Measurements from ENCODE around the gene ANP32E. TPM values are rescaled to one million over a fixed set of nuclear protein-coding genes. Genes with fewer than 3 reads are reported as not detected.

ANP32E gene
- total and polyA plus RNA-seq, 2 of the 13 experiments (the other 11 are each of a cell fraction or from before 2014, with no cell fraction given), result 10.3 to 53.0 TPM

DNA sequence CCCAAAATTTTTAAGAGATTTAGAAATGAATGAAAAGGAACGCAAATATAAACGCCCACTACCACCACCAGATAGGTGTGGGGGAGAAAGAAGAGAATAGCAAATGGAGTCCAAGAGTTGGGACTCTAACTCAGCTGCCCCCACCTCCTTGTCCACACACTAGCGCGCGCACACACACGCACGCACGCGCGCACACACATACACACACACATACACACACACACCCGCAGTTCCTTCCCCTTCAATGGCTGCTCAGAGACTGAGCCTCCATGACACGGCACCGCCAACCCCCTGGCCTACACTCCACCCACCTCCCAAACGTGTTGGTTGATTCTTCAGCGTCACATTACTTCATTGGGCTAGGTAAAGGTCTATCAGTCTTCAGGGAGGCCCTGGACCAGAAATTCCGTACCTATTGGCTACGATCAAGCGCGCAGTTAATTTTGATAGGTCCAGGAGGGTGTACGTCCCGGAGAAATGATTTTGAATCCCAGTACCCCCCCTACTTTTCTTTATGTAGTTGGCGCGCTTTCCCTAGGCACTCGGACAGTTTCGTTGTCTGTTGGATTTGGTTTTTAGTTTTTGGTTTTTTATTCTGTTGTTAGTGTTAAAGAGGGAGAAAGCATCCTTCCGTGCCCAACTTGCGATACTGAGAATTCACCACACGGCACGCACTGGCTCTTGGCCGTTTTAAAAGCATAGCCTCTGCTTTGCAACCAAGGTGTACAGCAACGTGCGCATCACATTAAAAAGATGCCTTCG, at the start of gene ANP32E (continued):
- TF ChIP-seq, protein P1, sequence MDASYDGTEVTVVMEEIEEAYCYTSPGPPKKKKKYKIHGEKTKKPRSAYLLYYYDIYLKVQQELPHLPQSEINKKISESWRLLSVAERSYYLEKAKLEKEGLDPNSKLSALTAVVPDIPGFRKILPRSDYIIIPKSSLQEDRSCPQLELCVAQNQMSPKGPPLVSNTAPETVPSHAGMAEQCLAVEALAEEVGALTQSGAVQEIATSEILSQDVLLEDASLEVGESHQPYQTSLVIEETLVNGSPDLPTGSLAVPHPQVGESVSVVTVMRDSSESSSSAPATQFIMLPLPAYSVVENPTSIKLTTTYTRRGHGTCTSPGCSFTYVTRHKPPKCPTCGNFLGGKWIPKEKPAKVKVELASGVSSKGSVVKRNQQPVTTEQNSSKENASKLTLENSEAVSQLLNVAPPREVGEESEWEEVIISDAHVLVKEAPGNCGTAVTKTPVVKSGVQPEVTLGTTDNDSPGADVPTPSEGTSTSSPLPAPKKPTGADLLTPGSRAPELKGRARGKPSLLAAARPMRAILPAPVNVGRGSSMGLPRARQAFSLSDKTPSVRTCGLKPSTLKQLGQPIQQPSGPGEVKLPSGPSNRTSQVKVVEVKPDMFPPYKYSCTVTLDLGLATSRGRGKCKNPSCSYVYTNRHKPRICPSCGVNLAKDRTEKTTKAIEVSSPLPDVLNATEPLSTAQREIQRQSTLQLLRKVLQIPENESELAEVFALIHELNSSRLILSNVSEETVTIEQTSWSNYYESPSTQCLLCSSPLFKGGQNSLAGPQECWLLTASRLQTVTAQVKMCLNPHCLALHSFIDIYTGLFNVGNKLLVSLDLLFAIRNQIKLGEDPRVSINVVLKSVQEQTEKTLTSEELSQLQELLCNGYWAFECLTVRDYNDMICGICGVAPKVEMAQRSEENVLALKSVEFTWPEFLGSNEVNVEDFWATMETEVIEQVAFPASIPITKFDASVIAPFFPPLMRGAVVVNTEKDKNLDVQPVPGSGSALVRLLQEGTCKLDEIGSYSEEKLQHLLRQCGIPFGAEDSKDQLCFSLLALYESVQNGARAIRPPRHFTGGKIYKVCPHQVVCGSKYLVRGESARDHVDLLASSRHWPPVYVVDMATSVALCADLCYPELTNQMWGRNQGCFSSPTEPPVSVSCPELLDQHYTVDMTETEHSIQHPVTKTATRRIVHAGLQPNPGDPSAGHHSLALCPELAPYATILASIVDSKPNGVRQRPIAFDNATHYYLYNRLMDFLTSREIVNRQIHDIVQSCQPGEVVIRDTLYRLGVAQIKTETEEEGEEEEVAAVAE (CRISPR knock-in tag; IDR thresholded peaks at IDR 0.05; ENCODE audit: borderline replicate concordance), result peak; percentile 64; the same call in 1 of the 2 replicates
- peak; percentile 38; the same call in 1 of the 2 replicates for TF ChIP-seq ZMYM2 (CRISPR knock-in tag; IDR thresholded peaks at IDR 0.05)
- TF ChIP-seq, protein P2, sequence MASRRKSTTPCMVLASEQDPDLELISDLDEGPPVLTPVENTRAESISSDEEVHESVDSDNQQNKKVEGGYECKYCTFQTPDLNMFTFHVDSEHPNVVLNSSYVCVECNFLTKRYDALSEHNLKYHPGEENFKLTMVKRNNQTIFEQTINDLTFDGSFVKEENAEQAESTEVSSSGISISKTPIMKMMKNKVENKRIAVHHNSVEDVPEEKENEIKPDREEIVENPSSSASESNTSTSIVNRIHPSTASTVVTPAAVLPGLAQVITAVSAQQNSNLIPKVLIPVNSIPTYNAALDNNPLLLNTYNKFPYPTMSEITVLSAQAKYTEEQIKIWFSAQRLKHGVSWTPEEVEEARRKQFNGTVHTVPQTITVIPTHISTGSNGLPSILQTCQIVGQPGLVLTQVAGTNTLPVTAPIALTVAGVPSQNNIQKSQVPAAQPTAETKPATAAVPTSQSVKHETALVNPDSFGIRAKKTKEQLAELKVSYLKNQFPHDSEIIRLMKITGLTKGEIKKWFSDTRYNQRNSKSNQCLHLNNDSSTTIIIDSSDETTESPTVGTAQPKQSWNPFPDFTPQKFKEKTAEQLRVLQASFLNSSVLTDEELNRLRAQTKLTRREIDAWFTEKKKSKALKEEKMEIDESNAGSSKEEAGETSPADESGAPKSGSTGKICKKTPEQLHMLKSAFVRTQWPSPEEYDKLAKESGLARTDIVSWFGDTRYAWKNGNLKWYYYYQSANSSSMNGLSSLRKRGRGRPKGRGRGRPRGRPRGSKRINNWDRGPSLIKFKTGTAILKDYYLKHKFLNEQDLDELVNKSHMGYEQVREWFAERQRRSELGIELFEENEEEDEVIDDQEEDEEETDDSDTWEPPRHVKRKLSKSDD (CRISPR knock-in tag; IDR thresholded peaks at IDR 0.05; ENCODE audit: low read depth), result peak; percentile 92
- TF ChIP-seq NFRKB (IDR thresholded peaks at IDR 0.05), result peak; percentile 82; the same call in 1 of the 2 replicates
- peak; percentile 96 for TF ChIP-seq POLR2AphosphoS5 (IDR thresholded peaks at IDR 0.05; ENCODE audit: low read depth, low read length)
- peak; percentile 83; the same call in 1 of the 2 replicates for TF ChIP-seq KAT7 (CRISPR knock-in tag; IDR thresholded peaks at IDR 0.05; ENCODE audit: borderline replicate concordance)
- no peak for TF ChIP-seq SATB2 (CRISPR knock-in tag; IDR thresholded peaks at IDR 0.05)
- TF ChIP-seq ZNF296 (CRISPR knock-in tag; conservative IDR thresholded peaks at IDR 0.05), result no peak
- no peak for TF ChIP-seq MAFF (IDR thresholded peaks at IDR 0.05; ENCODE audit: low read depth, low read length)
- peak; percentile 86 for TF ChIP-seq ZNF510 (CRISPR knock-in tag; IDR thresholded peaks at IDR 0.05; ENCODE audit: low read depth)
- TF ChIP-seq MTA1 (CRISPR knock-in tag; IDR thresholded peaks at IDR 0.05; ENCODE audit: borderline replicate concordance), result 0 out of 2 replicates have a peak, but pooled peaks have one; percentile 21
- TF ChIP-seq, protein P3, sequence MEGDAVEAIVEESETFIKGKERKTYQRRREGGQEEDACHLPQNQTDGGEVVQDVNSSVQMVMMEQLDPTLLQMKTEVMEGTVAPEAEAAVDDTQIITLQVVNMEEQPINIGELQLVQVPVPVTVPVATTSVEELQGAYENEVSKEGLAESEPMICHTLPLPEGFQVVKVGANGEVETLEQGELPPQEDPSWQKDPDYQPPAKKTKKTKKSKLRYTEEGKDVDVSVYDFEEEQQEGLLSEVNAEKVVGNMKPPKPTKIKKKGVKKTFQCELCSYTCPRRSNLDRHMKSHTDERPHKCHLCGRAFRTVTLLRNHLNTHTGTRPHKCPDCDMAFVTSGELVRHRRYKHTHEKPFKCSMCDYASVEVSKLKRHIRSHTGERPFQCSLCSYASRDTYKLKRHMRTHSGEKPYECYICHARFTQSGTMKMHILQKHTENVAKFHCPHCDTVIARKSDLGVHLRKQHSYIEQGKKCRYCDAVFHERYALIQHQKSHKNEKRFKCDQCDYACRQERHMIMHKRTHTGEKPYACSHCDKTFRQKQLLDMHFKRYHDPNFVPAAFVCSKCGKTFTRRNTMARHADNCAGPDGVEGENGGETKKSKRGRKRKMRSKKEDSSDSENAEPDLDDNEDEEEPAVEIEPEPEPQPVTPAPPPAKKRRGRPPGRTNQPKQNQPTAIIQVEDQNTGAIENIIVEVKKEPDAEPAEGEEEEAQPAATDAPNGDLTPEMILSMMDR (CRISPR knock-in tag; IDR thresholded peaks at IDR 0.05), result peak; percentile 37
- TF ChIP-seq FIP1L1 (IDR thresholded peaks at IDR 0.05; ENCODE audit: borderline replicate concordance, insufficient read depth, low read depth, low read length), result no peak
- TF ChIP-seq NFE2L2 (IDR thresholded peaks at IDR 0.05; ENCODE audit: low read length), result no peak
- TF ChIP-seq ARNT2 (CRISPR knock-in tag; IDR thresholded peaks at IDR 0.05; ENCODE audit: low read depth), result peak; percentile 66; the same call in 1 of the 2 replicates
- TF ChIP-seq CCAR2 (optimal IDR thresholded peaks at IDR 0.05; ENCODE audit: low read depth, low read length), result no peak
- 0 out of 2 replicates have a peak, but pooled peaks have one; percentile 67 for TF ChIP-seq NCOA1 (CRISPR knock-in tag; IDR thresholded peaks at IDR 0.05)
- TF ChIP-seq, protein P4, sequence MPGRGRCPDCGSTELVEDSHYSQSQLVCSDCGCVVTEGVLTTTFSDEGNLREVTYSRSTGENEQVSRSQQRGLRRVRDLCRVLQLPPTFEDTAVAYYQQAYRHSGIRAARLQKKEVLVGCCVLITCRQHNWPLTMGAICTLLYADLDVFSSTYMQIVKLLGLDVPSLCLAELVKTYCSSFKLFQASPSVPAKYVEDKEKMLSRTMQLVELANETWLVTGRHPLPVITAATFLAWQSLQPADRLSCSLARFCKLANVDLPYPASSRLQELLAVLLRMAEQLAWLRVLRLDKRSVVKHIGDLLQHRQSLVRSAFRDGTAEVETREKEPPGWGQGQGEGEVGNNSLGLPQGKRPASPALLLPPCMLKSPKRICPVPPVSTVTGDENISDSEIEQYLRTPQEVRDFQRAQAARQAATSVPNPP (CRISPR knock-in tag; IDR thresholded peaks at IDR 0.05), result 0 out of 2 replicates have a peak, but pooled peaks have one; percentile 14
- peak; percentile 69 for TF ChIP-seq ZNF772 (CRISPR knock-in tag; IDR thresholded peaks at IDR 0.05)
- peak; percentile 83; the same call in 1 of the 2 replicates for TF ChIP-seq HOXA5 (CRISPR knock-in tag; IDR thresholded peaks at IDR 0.05)
